Keratinocyte (primary cell): ENCODE data around the gene AQP6. TPM values are rescaled to one million over a fixed set of nuclear protein-coding genes. Genes with fewer than 3 reads are reported as not detected.

Source experiments
- DNase-seq: peaks from one replicate; pipeline ENCODE4 v3.0.0-alpha.2; 2011; ENCODE audit warnings: low read depth, missing footprints, low spot score
- FAIRE-seq: peaks from 2 replicates; lab custom pipeline; 2011; peaks lifted over from hg19 to GRCh38; lab: Jason Lieb, UNC
- H2AFZ ChIP-seq: 2 replicates; pipeline ENCODE4 v1.6.0; 2012; ENCODE audit warnings: low read length, control low read depth, inconsistent platforms; ENCODE audit not compliant: control insufficient read depth
- H3K27ac ChIP-seq: 2 replicates; pipeline ENCODE4 v1.5.1; 2011; ENCODE audit warnings: low read length; ENCODE audit not compliant: control insufficient read depth, insufficient read depth
- H3K27me3 ChIP-seq: 3 replicates; pipeline ENCODE4 v1.6.0; 2011; ENCODE audit warnings: low read length; ENCODE audit not compliant: control insufficient read depth, insufficient read depth; ENCODE audit errors: extremely low read depth
- H3K36me3 ChIP-seq, 2 experiments: 2 replicates in 1 of 2; 3 replicates in 1 of 2; pipeline ENCODE4 v1.5.1; 2011; ENCODE audit warnings: low read length in 2 of 2, mild to moderate bottlenecking in 1 of 2; ENCODE audit not compliant: control insufficient read depth in 2 of 2, insufficient read depth in 2 of 2; ENCODE audit errors: extremely low read depth in 1 of 2
- H3K4me1 ChIP-seq: 3 replicates; pipeline ENCODE4 v1.5.1; 2011; ENCODE audit warnings: low read length; ENCODE audit not compliant: control insufficient read depth, insufficient read depth; ENCODE audit errors: extremely low read depth
- H3K4me2 ChIP-seq: 3 replicates; pipeline ENCODE4 v1.6.0; 2011; ENCODE audit warnings: low read depth, low read length; ENCODE audit not compliant: control insufficient read depth, insufficient read depth; ENCODE audit errors: extremely low read depth
- H3K4me3 ChIP-seq, 3 experiments: fragments of 200-600 bp in 1 of 3; sonication (generic) in 1 of 3; 2 replicates in 2 of 3; 3 replicates in 1 of 3; pipeline ENCODE4 v1.5.1; 2011 to 2016; ENCODE audit warnings: low read length in 3 of 3, mild to moderate bottlenecking in 3 of 3, control low read depth in 2 of 3, inconsistent platforms in 1 of 3, low read depth in 1 of 3, mixed read lengths in 1 of 3, mixed run types in 1 of 3, moderate library complexity in 1 of 3; ENCODE audit not compliant: control insufficient read depth in 2 of 3, insufficient read depth in 2 of 3; ENCODE audit errors: extremely low read depth in 1 of 3
- H3K79me2 ChIP-seq: 2 replicates; pipeline ENCODE4 v1.6.0; 2012; ENCODE audit warnings: low read length; ENCODE audit not compliant: control insufficient read depth, insufficient read depth
- H3K9ac ChIP-seq: 3 replicates; pipeline ENCODE4 v1.6.0; 2011; ENCODE audit warnings: low read length; ENCODE audit not compliant: control insufficient read depth, insufficient read depth; ENCODE audit errors: extremely low read depth
- H3K9me1 ChIP-seq: 3 replicates; pipeline ENCODE4 v1.6.0; 2011; ENCODE audit warnings: low read length; ENCODE audit not compliant: control insufficient read depth, insufficient read depth; ENCODE audit errors: extremely low read depth
- H3K9me3 ChIP-seq: 2 replicates; pipeline ENCODE4 v1.5.1; 2012; ENCODE audit warnings: low read depth, low read length; ENCODE audit not compliant: control insufficient read depth
- H4K20me1 ChIP-seq: 3 replicates; pipeline ENCODE4 v1.6.0; 2011; ENCODE audit warnings: low read length; ENCODE audit not compliant: control insufficient read depth, insufficient read depth; ENCODE audit errors: extremely low read depth
- EZH2 ChIP-seq: IDR thresholded peaks from one replicate; pipeline ENCODE4 v1.6.1; 2012; ENCODE audit warnings: inconsistent platforms, mild to moderate bottlenecking, low read length, moderate library complexity
- dilution Hi-C: fragments of 300-500 bp; cut with MboI; formaldehyde crosslinking; loops from one replicate; pipeline ENCODE4 v1.7.0; 2020; ENCODE audit warnings: low sequenced_read_pairs; ENCODE audit not compliant: extremely low pct_ligation_motif_present
- polyA plus RNA-seq, 5 experiments: library from polyadenylated mRNA; depleted of rRNA in 3 of 5; stranded (reverse) in 3 of 5; stranded (forward) in 1 of 5; unstranded in 1 of 5; fragments of >200 nt; gene quantifications; 1 replicate in 1 of 5; 2 replicates in 3 of 5; 3 replicates in 1 of 5; pipeline versions ENCODE4 v1.2.1 to v1.2.3, GENCODE V29; 2011 to 2012; ENCODE audit warnings: missing spikeins in 2 of 5, low read depth in 1 of 5, low replicate concordance in 1 of 5
- TF ChIP-seq, protein P1 (sequence below), 3 experiments: IDR thresholded peaks in 1 of 3; conservative IDR thresholded peaks in 1 of 3; optimal IDR thresholded peaks in 1 of 3; 2 replicates in 2 of 3; 3 replicates in 1 of 3; pipeline versions ENCODE3 to v1.5.1; 2011; ENCODE audit warnings: low read length in 3 of 3, mild to moderate bottlenecking in 3 of 3, moderate library complexity in 2 of 3, control low read depth in 1 of 3, inconsistent platforms in 1 of 3; ENCODE audit not compliant: insufficient read depth in 2 of 3; ENCODE audit errors: extremely low read depth in 1 of 3

AQP6 gene
- polyA plus RNA-seq, 1 donor (not counting 4 experiments of a cell fraction or from before 2014, with no cell fraction given) = 0.45 TPM

DNA sequence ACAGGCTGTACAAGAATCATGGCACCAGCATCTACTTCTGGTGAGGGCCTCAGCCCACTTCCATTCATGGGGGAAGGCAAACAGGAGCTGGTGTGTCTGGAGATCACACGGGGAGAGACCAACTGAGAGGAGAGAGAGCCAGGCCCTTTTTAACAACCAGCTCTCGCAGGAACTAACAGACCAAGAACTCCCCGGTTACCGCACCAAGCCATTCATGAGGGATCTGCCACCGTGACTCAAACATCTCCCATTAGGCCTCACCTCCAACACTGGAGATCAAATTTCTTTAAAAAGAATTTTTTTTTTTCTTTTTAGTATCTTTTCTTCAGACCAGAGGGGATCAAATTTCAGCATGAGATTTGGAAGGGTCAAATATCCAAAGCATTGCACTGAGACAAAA, 39.0 kb upstream of the AQP6 start:
- no peak for DNase-seq
- no peak overlapping the region for H3K4me3 ChIP-seq
- no peaks in the 10 kb centered on the region for H4K20me1 ChIP-seq
- no peak for TF ChIP-seq EZH2
- TF ChIP-seq, protein P1, sequence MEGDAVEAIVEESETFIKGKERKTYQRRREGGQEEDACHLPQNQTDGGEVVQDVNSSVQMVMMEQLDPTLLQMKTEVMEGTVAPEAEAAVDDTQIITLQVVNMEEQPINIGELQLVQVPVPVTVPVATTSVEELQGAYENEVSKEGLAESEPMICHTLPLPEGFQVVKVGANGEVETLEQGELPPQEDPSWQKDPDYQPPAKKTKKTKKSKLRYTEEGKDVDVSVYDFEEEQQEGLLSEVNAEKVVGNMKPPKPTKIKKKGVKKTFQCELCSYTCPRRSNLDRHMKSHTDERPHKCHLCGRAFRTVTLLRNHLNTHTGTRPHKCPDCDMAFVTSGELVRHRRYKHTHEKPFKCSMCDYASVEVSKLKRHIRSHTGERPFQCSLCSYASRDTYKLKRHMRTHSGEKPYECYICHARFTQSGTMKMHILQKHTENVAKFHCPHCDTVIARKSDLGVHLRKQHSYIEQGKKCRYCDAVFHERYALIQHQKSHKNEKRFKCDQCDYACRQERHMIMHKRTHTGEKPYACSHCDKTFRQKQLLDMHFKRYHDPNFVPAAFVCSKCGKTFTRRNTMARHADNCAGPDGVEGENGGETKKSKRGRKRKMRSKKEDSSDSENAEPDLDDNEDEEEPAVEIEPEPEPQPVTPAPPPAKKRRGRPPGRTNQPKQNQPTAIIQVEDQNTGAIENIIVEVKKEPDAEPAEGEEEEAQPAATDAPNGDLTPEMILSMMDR (optimal IDR thresholded peaks at IDR 0.05 in 1 of 3, IDR thresholded peaks at IDR 0.05 in 1 of 3, conservative IDR thresholded peaks at IDR 0.05 in 1 of 3; ENCODE audit: extremely low read depth in 1 of 3, insufficient read depth in 2 of 3, low read length in 3 of 3) = no peak
- H3K27me3 ChIP-seq = no peaks in the 10 kb centered on the region
- H3K9me1 ChIP-seq = no peaks in the 10 kb centered on the region
- H2AFZ ChIP-seq = no peak overlapping the region
- no peak overlapping the region for H3K27ac ChIP-seq
- H3K9me3 ChIP-seq = no peaks in the 10 kb centered on the region
- H3K36me3 ChIP-seq = no peaks in the 10 kb centered on the region
- H3K4me1 ChIP-seq = peaks cover 30% of the 10 kb centered on the region
- H3K9ac ChIP-seq = no peak overlapping the region
- dilution Hi-C loops = no loop called here
- H3K4me2 ChIP-seq = no peak overlapping the region
- no peak for FAIRE-seq
- no peaks in the 10 kb centered on the region for H3K79me2 ChIP-seq

DNA sequence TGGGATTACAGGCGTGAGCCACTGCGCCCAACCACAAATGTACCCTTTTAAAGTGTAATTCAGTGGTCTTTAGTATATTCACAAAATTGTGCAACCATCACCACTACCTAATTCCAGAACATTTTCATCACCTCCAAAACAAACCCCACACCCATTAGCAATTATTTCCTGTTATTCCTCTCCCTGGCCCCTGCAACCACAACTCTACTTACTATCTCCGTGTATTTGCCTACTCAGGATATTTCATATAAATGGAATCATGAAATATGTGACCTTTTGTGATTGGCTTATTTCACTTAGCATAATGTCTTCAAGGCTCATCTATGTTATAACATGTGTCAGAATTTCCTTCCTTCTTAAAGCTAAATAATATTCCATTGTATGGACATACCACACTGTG, 38.2 kb upstream of the AQP6 start:
- no peak overlapping the region for H3K4me2 ChIP-seq
- no peak overlapping the region for H3K9ac ChIP-seq
- no peak overlapping the region for H3K4me3 ChIP-seq
- H3K27me3 ChIP-seq = no peaks in the 10 kb centered on the region
- H3K27ac ChIP-seq = no peak overlapping the region
- H3K4me1 ChIP-seq = peaks cover 30% of the 10 kb centered on the region
- H3K9me1 ChIP-seq = no peaks in the 10 kb centered on the region
- DNase-seq = no peak
- no peak overlapping the region for H2AFZ ChIP-seq
- no peaks in the 10 kb centered on the region for H3K79me2 ChIP-seq
- no peak for TF ChIP-seq EZH2
- TF ChIP-seq, protein P1 (optimal IDR thresholded peaks at IDR 0.05 in 1 of 3, IDR thresholded peaks at IDR 0.05 in 1 of 3, conservative IDR thresholded peaks at IDR 0.05 in 1 of 3; ENCODE audit: extremely low read depth in 1 of 3, insufficient read depth in 2 of 3, low read length in 3 of 3) = no peak
- no peaks in the 10 kb centered on the region for H4K20me1 ChIP-seq
- dilution Hi-C loops = no loop called here
- H3K36me3 ChIP-seq = no peaks in the 10 kb centered on the region
- no peaks in the 10 kb centered on the region for H3K9me3 ChIP-seq
- no peak for FAIRE-seq
